Measurements from ENCODE around the gene LKAAEAR1.

DNA sequence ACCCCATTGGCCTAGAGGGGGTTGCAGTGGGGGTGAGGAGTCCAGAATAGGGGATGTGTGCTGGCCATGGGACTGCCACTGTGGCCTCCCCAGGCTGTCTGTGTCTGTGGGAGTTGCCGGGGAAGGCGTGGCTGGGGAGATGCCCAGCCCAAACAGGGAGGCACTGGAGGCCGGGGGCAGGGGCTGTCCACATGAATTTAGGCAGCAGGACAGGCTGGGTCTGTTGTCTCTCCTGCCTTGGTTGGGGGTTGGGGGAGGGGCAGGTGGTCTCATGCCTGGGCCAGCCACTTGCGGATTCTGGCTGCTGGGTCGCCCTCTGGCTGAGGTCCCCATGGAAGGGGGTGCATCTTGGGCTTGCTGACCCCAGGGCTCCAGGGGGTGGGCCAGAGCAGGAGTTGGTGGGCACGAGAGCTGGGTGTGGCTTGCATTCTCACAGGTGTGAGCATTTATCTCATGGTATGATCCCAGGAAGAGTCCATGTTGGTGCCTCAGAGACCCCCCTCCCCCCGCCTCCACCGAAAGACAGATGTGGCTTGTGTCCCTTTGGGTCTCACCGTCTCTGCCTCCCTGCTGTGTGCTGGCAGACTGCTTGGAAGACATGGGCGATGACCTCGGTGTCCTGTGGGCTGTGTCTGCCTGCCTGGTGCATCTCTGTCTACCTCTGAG lies 38.7 kb downstream of the LKAAEAR1 start:
- TF ChIP-seq, protein P1, sequence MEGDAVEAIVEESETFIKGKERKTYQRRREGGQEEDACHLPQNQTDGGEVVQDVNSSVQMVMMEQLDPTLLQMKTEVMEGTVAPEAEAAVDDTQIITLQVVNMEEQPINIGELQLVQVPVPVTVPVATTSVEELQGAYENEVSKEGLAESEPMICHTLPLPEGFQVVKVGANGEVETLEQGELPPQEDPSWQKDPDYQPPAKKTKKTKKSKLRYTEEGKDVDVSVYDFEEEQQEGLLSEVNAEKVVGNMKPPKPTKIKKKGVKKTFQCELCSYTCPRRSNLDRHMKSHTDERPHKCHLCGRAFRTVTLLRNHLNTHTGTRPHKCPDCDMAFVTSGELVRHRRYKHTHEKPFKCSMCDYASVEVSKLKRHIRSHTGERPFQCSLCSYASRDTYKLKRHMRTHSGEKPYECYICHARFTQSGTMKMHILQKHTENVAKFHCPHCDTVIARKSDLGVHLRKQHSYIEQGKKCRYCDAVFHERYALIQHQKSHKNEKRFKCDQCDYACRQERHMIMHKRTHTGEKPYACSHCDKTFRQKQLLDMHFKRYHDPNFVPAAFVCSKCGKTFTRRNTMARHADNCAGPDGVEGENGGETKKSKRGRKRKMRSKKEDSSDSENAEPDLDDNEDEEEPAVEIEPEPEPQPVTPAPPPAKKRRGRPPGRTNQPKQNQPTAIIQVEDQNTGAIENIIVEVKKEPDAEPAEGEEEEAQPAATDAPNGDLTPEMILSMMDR (conservative IDR thresholded peaks at IDR 0.05 in 1 of 2, IDR thresholded peaks at IDR 0.05 in 1 of 2; ENCODE audit: extremely low read depth in 1 of 2, insufficient read depth in 1 of 2, low read depth in 1 of 2, low read length in 2 of 2), result no peak
- no peak for TF ChIP-seq EZH2 (IDR thresholded peaks at IDR 0.05; ENCODE audit: borderline replicate concordance, low read length)

Data from mammary epithelial cell (primary cell).